Urothelium cell line (cell line): ENCODE measurements around the gene SOSTDC1.
"Not testable (repeated sequence)": the region's sequence is repeated elsewhere in the genome, so short reads cannot be mapped to it uniquely, and the experiment has no call there.

Experiments
- DNase-seq: peaks from one replicate; pipeline ENCODE4 v3.0.0; 2011; ENCODE audit warnings: low spot score, mixed read lengths
- FAIRE-seq: peaks from 2 replicates; lab custom pipeline; 2011; peaks lifted over from hg19 to GRCh38; lab: Jason Lieb, UNC

The SOSTDC1 gene

GRCh38 chr7:16463520-16463919 lies 2.0 kb downstream of the SOSTDC1 start:
- DNase-seq (no peak), FAIRE-seq (no peak)

GRCh38 chr7:16462431-16462889 lies 3.1 kb downstream of the SOSTDC1 start:
- no peak for DNase-seq
- FAIRE-seq, result no peak

- no peak for FAIRE-seq
Measured at GRCh38 chr7:16460789-16461493, 4.6 kb downstream of the SOSTDC1 start.

GRCh38 chr7:16456303-16456702 lies 9.2 kb downstream of the SOSTDC1 start:
- DNase-seq, FAIRE-seq: not testable (repeated sequence)

More at GRCh38 chr7:16460789-16461493, 4.6 kb downstream of the SOSTDC1 start:
- DNase-seq, result no peak

GRCh38 chr7:16455591-16455990 lies 9.9 kb downstream of the SOSTDC1 start:
- DNase-seq, result no peak
- no peak for FAIRE-seq

GRCh38 chr7:16450366-16450765 lies 15.2 kb downstream of the SOSTDC1 start:
- DNase-seq (no peak), FAIRE-seq (no peak)

GRCh38 chr7:16447876-16448275 lies 17.7 kb downstream of the SOSTDC1 start:
- no peak for DNase-seq
- FAIRE-seq, result no peak

- DNase-seq (no peak), FAIRE-seq (no peak)
Measured at GRCh38 chr7:16446508-16446907, 19.0 kb downstream of the SOSTDC1 start.

- not testable (repeated sequence) for DNase-seq, FAIRE-seq
Measured at GRCh38 chr7:16443871-16444270, 21.7 kb downstream of the SOSTDC1 start.

- no peak for FAIRE-seq
- DNase-seq, result no peak
Measured at GRCh38 chr7:16438988-16439387, 26.6 kb downstream of the SOSTDC1 start.

- no peak for FAIRE-seq
- DNase-seq, result no peak
Measured at GRCh38 chr7:16436306-16436705, 29.2 kb downstream of the SOSTDC1 start.

- no peak for FAIRE-seq
- no peak for DNase-seq
Measured at GRCh38 chr7:16433568-16434122, 31.9 kb downstream of the SOSTDC1 start.

- no peak for FAIRE-seq
Measured at GRCh38 chr7:16432425-16432731, 33.2 kb downstream of the SOSTDC1 start.

GRCh38 chr7:16431646-16432424 lies 33.7 kb downstream of the SOSTDC1 start:
- DNase-seq, result peak; percentile 22
- FAIRE-seq, result no peak

More at GRCh38 chr7:16432425-16432731, 33.2 kb downstream of the SOSTDC1 start:
- no peak for DNase-seq

GRCh38 chr7:16430133-16430532 lies 35.4 kb downstream of the SOSTDC1 start:
- FAIRE-seq (peak; percentile 9), DNase-seq (no peak)

GRCh38 chr7:16428672-16429071 lies 36.9 kb downstream of the SOSTDC1 start:
- FAIRE-seq (peak; percentile 35), DNase-seq (peak; percentile 49)

- no peak for FAIRE-seq
- DNase-seq, result no peak
Measured at GRCh38 chr7:16428182-16428581, 37.4 kb downstream of the SOSTDC1 start.

- DNase-seq (no peak), FAIRE-seq (no peak)
Measured at GRCh38 chr7:16423761-16424160, 41.8 kb downstream of the SOSTDC1 start.

- FAIRE-seq (no peak), DNase-seq (no peak)
Measured at GRCh38 chr7:16422917-16423316, 42.6 kb downstream of the SOSTDC1 start.

GRCh38 chr7:16422103-16422435 lies 43.5 kb downstream of the SOSTDC1 start:
- DNase-seq (no peak), FAIRE-seq (no peak)

GRCh38 chr7:16421333-16422102 lies 44.0 kb downstream of the SOSTDC1 start, which contains the start of gene CRPPA:
TSS of gene CRPPA (minus strand) at chr7:16421538. CDS start at chr7:16421322, 216 bp downstream.
- DNase-seq (no peak), FAIRE-seq (peak; percentile 56)
